D341Med (cell line): ENCODE data around the gene RFX3.

Experiments used
- DNase-seq: peaks from one replicate; pipeline ENCODE4 v3.0.0; 2012; ENCODE audit warnings: low spot score

The RFX3 gene

GRCh38 chr9:3277200-3277599 is 248.6 kb downstream of the RFX3 start:
- no peak for DNase-seq

GRCh38 chr9:3271581-3271980 is 254.2 kb downstream of the RFX3 start:
- DNase-seq = no peak

GRCh38 chr9:3271157-3271556 is 254.6 kb downstream of the RFX3 start:
- DNase-seq = no peak

- DNase-seq = no peak
Observed at GRCh38 chr9:3268223-3268622, 257.6 kb downstream of the RFX3 start.

GRCh38 chr9:3263698-3264097 is 262.1 kb downstream of the RFX3 start:
- DNase-seq = no peak

GRCh38 chr9:3262826-3263529 is 262.8 kb downstream of the RFX3 start:
- no peak for DNase-seq

- DNase-seq = no peak
Observed at GRCh38 chr9:3261484-3261883, 264.3 kb downstream of the RFX3 start.

- no peak for DNase-seq
Observed at GRCh38 chr9:3256571-3257330, 269.1 kb downstream of the RFX3 start.

- DNase-seq = no peak
Observed at GRCh38 chr9:3251309-3251708, 274.5 kb downstream of the RFX3 start.

GRCh38 chr9:3250741-3251140 is 275.1 kb downstream of the RFX3 start:
- no peak for DNase-seq

- DNase-seq = no peak
Observed at GRCh38 chr9:3247211-3247610, 278.6 kb downstream of the RFX3 start.

GRCh38 chr9:3246241-3246640 is 279.6 kb downstream of the RFX3 start:
- peak; percentile 55 for DNase-seq

- no peak for DNase-seq
Observed at GRCh38 chr9:3244963-3245653, 280.7 kb downstream of the RFX3 start.

- DNase-seq = no peak
Observed at GRCh38 chr9:3243683-3244082, 282.1 kb downstream of the RFX3 start.

- DNase-seq = no peak
Observed at GRCh38 chr9:3241290-3241689, 284.5 kb downstream of the RFX3 start.

- peak; percentile 75 for DNase-seq
Observed at GRCh38 chr9:3240656-3241268, 285.0 kb downstream of the RFX3 start.

GRCh38 chr9:3239240-3239639 is 286.6 kb downstream of the RFX3 start:
- no peak for DNase-seq

- DNase-seq = no peak
Observed at GRCh38 chr9:3238236-3238635, 287.6 kb downstream of the RFX3 start.

GRCh38 chr9:3237121-3237520 is 288.7 kb downstream of the RFX3 start:
- no peak for DNase-seq

- no peak for DNase-seq
Observed at GRCh38 chr9:3235497-3235896, 290.3 kb downstream of the RFX3 start.

- no peak for DNase-seq
Observed at GRCh38 chr9:3224931-3225330, 300.9 kb downstream of the RFX3 start.

- no peak for DNase-seq
Observed at GRCh38 chr9:3215658-3216057, 310.1 kb downstream of the RFX3 start.

- DNase-seq = peak; percentile 57
Observed at GRCh38 chr9:3214741-3215140, 311.1 kb downstream of the RFX3 start.
